GM19099 (cell line): ENCODE data around the gene TEX51.

Experiments used
- POLR2A ChIP-seq: IDR thresholded peaks from 3 replicates; pipeline ENCODE4 v1.6.1; 2011; ENCODE audit warnings: low read depth; ENCODE audit not compliant: insufficient read length; ENCODE audit errors: extremely low read depth

TEX51 gene

DNA sequence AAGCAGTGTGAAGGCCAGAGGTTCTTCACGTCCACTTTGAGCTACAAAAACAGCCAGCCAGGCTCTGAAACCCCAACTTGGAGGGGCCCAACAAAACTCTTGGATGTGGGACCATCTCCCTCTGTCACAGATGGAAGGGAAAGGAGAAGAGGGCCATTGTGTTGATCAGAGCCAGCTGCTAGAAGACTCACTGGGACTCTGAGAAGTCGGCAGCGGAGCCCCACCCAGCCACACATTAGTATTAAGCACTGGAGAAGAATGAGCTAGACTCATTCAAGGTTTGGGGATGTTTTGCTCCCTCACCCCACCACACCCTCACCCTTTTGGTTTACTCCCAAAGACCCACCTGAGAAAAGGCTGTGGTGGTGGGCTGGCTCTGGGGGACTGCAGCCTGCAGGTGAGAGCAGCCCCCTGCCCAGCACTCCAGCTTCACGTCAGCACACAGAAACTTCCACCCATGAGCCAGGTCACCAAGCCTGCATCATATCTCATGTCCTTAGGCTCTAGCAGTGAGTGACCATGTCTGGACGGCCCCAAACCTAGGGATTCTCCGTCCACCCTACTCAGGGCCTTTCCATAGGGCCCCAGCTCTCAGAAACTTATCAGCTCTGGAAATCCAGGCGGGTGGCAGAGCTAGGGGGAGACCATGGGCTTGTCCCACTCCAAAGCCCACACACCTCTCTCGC is 12.6 kb downstream of the TEX51 start:
- TF ChIP-seq POLR2A, result no peak

DNA sequence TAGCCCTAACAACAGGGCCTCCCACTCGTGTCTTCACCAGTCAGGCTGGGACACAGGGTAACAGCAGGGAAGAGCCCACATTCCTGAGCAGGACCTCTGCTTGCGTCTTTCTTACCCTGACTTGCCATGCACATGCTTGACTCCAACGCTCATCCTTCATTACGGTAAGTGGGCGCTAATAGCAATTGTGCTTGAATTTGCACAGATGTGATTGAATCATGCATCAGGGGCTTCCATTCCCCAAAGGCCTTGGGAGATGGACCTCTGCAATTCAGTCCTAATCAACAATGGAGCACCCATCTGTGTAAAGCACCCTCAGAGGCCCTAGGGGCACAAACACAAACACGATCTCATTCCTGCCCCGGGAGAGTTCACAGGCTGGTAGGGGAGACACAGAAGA is 13.5 kb downstream of the TEX51 start:
- no peak for TF ChIP-seq POLR2A

DNA sequence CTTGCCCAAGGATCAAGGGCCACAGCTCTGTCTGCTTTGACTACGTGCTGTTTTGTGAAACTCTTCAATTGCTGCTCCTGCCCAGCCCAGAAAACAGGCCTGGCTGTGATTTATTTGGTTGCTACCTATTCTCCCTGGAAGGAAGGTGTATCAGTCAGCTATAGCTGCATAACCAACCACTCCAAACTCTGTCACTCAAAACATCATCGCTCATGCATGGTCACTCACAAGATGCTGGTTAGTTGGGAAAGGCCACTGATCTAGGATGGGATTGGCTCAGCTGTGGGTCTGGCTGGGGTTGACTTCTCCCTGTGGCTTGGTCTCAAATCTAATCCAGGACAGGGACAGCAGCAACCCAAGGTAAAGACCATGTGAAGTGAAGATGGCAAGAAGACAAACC is 14.6 kb downstream of the TEX51 start:
- TF ChIP-seq POLR2A, result no peak

DNA sequence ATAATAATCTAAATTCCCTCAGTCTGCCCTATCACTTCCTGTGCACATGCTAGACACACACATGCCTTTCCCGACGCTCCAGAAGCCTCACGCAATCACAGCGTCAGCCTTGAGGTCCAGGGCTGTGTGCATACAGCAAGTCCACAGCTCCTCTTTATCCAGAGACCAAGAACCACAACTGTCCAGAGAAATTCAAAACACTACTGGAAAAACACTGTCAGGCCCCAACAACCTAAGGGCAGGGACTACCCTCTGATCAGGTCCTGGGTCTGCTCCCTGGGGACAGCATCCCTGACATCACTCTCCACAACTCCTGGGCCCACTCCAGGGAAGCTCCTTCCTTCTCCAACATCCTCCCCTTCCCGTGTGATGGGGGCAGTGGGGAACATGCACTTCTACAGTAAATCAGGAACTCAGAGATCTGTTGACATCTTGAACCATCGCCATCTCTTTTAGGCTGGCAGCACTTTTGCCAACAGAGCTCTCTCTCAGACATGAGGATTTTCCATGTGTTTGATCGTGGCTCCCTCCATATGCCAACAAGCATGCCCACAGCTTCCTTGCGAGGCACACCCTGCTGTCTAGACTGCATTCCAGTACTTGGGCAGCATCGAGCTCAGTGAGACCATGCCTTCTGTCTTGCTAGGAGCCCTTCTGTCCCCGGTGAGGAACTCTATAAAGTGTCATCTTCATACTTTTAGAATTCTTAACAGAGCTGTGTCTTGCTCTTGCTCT is 15.4 kb downstream of the TEX51 start:
- TF ChIP-seq POLR2A, result no peak

DNA sequence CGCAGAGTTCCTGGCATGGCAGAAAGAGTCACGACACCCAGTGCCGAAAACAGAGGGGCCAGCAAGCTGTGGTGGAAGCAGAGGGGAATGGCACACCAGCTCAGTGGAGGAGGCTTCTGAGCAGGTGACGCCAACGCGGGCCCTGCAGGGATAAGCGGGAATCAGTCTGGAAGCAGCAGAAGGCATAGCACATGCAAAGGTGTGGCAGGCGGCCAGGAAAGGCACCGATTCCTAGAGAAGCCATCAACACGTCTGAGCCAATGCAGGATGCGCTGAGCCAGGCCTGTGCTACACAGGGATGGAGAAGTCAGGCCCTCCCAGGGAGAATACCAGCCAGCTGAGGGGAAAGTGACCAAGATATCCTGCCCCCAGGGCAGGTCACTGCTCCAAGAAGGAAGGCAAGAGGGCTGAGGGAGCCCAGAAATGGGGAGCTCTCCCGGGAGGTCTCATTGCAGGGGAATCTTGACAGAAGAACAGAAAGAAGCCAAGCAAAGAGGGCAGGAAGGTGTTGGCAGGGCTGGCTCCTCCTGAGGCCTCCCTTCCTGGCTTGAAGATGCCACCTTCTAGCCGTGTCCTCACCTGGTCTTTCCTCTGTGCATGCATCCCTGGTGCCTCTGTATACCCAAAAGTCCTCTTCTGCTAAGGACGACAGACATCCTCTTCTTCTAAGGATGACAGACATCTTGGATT is 16.3 kb downstream of the TEX51 start:
- TF ChIP-seq POLR2A, result no peak

DNA sequence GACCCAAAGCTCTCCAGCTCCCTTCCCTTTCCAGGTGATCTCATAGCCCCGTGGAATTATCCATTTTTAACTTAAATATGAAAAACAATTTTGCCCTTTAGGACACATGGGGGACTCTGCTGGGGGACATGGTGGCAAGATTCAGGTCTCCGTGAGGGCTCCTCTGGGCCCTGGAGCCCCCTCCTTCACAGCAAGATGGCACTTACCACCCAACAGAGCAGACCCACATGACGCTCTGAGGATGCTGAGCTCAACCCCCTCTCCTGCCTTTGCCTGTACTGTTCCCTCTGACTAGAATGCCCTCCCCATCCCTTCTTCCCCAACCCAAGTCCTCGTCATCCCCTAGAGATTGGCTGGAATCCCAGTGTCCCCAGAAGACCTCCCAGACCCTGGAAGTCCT is 17.2 kb downstream of the TEX51 start:
- no peak for TF ChIP-seq POLR2A

DNA sequence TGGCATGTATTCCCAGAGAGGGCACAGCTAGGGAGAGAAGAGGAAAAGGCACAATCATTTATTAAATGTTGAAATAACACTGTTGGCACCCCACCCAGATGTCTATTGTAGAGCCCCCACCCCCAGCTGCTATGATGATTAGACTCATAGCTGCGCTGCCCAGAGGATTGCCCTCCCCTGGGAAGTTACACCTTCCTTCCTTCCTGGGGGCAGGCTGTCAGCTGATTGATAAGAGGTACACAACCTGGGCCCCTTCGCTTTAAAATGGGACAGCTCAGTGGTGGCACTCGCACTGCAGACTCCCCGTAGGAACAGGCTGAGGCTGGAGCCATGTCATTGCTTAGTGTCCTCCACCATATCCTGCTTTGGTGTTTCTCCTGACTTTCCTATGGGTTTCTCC is 18.1 kb downstream of the TEX51 start:
- TF ChIP-seq POLR2A, result no peak

DNA sequence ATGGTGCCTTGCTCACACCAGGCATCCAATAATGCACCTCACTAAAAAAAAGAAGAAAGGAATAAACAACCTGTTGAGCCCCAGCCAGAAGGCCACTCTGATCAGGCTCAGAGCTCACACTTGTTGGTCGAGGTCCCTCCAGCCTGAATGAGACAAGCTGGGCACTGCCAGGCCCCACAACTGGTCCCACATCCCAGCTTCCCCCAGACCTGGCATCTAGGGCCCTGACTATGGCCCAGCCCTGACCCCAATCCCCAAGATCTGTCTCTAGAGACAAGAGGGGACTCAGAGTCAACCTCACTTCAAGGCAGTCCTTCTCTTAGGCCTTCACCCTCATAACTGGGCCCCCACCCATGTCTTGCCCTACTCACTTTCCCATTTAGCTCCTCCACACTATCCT is 22.4 kb downstream of the TEX51 start:
- no peak for TF ChIP-seq POLR2A

DNA sequence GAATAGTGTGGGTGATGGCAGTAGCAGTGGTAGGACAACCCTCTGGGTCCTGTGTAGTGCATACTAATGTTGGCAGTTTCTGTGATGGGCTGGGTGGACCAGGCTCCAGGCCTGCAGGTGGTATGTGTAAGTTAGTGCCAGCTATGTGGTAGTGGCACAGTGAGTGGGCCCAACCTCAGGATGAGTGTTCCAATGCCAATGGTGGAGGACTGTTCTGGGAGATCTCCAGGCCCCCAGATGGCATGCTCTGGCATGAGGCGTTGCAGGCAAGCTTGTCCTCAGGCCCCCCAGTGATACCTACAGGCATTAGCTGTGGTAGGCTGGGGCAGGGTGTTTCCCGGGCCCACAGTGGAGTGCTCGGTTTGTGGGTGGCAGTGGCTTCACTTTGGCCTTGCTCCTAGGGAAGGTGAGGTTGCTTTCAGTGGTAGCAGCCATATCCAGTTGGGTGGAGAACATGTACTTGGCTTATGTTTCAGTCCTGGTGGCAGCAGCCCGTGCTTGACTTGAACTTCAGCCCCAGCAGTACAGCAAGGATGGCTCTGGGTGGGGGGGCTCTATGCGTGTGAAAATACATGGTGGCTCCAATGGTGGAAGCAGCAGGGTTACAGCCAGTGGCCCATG is 32.4 kb downstream of the TEX51 start:
- no peak for TF ChIP-seq POLR2A

DNA sequence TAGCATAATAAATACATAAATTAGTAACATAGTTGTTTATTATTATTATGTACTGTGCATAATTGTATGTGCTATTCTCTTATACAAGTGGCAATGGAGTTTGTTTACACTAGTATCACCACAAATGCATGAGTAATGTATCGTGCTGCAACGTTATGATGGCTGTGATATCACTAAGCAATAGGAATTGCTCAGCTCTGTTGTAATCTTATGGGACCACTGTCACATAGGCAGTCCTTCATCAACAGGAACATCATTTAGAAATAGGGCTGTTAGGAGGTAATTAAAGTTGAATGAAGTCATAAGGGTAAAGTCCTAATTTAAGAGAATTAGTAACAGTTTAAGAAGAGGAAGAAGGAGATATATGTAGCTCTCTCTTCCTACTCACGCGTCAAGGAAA is 33.8 kb downstream of the TEX51 start:
- TF ChIP-seq POLR2A, result no peak

DNA sequence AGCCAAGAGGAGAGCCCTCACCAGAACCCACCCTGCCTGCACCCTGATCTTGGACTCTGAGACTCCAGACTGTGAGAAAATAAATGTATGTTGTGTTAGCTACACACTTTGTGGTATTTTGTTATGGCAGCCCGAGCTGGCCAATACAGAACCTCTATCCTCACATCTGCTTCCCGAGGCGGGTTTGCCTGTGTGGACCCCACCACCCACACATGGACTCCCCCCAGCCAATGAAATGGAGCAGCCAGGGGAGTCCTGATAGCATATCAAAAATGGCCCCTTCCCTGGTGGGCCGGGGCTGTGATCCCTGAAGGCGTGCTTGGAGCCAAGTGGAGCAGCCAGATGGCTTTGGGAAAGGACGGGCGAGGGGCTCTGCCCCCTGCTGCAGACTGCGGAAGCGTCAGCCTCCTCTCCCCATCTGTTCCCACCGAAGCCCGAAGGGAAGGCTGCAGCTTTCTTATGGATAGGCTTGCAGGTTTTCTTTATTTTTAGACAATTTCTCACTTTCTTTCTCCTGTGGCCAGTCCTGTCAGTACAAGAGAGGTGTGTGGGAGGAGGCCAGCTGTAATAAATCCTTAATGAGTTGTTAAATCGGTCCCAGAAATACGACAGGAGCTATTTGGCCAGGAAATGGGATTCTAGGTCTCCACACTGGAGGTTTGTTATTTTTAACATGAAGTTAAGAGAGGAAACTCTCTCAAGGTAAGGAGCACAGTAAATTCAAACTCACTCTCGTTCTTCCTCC is 34.4 kb downstream of the TEX51 start:
- TF ChIP-seq POLR2A, result no peak

DNA sequence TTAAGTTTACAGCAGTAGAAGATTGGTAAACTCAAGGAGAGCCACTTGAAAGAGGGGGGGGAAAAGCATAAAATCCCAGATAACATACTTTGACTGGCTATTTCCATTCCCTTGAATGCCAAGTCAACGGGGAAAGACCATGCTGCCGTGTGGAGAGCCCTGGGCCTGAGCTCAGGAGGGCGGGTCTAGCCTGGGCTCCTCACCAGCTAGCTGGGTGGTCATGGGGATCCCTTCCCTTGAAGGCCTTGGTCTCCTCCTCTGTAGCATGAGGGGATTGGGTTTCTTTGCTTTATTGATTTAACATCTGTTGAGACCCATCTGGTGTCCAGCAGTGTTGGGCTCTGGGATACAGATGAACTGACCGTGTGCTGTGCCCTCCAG is 35.0 kb downstream of the TEX51 start:
- no peak for TF ChIP-seq POLR2A

DNA sequence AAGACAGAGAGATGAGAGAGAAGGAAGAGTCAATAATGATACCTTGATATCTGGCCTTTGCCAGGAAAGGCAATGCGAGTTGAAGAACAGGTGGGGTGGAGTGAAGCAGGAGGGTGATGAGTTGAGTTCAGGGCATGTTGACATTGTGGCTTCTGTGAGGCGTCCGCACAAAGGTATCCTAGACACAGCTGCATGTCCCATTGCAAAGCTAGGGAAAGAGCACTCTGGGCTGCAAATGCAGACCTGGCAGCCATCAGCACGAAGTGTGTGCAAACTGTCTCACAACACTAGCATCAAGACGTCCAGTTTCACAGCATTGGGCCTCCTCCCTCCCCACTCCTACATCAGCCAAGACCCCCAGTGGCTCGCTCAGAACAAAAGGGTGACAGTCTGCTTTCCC is 36.1 kb downstream of the TEX51 start:
- TF ChIP-seq POLR2A, result no peak

DNA sequence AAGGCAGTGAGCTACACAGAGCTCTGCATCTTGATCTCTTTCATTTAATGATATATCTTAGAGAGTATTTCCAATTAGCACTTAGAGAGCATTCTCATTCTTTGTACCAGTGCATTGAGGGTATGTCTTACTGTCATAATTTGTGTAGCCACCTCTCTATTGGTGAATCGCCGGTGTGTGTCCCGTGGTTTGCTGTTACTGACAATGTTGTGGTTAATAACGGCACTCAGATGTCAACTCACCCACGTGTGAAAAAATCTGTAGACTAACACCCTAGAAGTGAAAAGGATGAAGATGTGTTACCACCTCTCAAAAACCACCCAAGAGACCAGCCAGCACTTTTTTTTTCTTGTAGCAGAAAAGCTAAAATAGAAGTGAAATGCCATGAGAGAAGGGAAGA is 37.1 kb downstream of the TEX51 start:
- no peak for TF ChIP-seq POLR2A

DNA sequence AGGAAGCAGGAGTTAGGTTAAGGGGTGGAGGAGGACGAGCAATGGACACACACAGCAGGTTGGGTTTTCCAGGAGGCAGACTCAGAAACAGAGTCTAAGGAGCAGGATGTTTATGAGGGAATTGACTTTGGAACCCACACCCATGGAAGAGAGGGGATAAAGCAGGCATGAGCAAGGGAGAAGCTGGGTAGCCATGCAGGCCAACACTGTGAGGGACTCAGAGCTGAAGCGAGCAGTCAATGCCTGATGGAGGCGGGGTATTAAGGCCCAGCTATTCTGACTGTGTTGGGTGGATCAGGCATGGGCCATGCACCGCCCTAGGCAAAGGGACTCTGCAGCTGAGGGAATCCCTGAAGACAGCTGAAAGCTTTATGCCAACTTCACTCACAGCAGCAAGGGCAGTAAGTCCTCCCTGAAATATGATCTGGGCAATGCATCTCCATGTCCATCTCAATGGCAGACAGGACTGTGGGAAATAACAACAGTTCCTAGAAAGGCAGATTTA is 37.6 kb downstream of the TEX51 start:
- TF ChIP-seq POLR2A, result no peak
